NCI-H2107 treated with DMSO at 0.1 percent for 48 hours (cell line): ENCODE measurements around the gene ATG7.
"Not testable (repeated sequence)": the region's sequence is repeated elsewhere in the genome, so short reads cannot be mapped to it uniquely, and the experiment has no call there.

Experiments used
- DNase-seq: peaks from one replicate; lab custom pipeline; 2025; ENCODE audit not compliant: unreplicated experiment; lab: John Stamatoyannopoulos, UW

The ATG7 gene

DNA sequence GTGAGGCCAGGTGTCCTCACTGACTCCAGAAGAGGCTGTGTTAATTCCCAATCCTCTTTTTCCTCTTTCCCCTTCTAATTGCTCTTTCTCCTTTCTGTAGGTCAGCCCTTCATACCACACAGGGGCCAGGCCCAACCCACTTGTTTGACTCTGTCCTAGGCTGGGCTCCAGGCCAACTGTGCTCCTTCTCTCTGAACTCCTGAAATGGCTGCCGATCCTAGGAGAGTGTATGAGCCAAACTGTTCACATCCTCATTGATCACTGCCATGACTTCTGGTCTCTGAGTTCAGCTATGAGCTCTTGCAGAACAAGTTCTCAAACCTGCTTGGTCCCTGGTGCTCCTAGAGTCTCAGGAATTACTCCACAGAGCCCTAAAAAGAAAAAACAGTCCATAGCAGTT, 226.4 kb downstream of the ATG7 start:
- DNase-seq = no peak

DNA sequence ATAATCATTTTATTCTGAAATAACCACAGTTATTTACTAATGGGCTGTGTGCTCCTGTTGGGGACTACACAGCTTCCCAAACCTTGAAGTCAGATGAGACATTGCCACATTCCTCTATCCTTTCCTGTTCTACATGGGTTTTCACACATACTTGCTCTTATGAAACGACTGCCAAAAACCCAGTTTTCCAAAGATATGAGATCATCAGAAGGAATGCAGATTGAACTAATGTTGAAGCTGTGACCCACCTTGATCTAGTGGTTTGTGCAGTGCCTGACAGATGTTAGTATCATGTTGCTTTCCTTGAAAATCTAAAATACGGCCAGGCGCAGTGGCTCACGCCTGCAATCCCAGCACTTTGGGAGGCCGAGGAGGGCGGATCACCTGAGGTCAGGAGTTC, 226.9 kb downstream of the ATG7 start:
- DNase-seq = no peak

DNA sequence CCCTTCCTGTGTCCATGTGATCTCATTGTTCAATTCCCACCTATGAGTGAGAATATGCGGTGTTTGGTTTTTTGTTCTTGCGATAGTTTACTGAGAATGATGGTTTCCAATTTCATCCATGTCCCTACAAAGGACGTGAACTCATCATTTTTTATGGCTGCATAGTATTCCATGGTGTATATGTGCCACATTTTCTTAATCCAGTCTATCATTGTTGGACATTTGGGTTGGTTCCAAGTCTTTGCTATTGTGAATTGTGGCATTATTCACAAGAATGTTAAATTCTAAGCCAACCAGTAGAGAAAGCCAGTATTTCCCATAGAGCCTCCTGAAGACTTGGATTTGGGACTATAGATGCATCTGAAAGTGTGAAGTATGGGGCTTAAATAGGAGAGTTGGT, 230.2 kb downstream of the ATG7 start:
- DNase-seq = not testable (repeated sequence)

DNA sequence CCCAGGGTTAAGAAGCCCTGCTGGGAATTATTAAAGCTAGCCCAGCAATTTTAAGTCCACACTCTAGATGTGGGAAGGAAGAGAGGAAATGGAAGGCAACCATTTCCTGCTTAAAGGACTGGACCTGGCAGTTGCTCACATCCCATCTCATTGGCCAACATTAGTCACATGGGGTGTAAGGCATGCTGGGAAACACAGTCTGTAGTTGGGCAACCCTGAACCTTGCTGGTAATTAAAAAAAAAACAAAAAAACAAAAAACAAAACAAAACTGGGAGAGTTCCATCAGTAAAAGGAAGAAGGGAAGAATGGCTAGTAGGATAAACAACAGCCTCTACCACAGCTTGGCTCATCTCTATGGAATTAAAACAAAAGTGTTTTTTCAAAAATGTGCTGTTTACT, 235.5 kb downstream of the ATG7 start:
- DNase-seq = no peak

DNA sequence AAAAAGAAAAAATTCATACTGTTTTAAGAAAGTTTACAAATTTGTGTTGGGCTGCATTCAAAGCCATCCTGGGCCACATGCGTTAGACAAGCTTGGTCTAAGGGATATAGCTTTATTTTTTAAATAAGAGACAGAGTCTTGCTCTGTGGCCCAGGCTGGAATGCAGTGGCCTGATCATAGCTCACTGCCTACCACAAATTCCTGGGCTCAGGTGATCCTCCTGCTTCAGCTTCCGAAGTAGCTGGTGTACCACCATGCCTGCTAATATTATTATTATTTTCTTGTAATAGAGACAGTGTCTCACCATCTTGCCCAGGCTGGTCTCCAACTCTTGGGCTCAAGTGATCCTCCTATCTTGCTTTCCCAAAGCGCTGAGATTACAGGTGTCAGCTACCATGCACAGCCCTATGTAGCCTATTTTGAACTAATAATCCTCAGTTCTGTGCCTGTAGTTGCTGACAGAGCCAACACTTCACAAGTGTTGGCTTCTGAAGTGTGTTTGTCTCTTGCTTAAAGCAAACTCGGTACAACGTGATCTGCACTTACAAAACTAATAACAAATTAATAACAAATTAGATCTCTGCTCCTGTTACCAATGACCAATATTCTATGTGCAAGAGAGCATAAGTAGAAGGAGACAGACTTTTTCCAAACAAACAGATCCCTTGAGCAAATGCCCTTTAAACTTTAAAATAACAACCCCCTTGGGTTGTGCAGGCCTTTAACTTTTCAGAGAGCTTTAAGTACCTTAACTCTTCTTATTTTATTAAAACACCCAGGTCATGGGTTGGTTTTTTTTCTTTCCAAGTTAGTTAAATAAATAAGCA, 236.4 kb downstream of the ATG7 start:
- no peak for DNase-seq

DNA sequence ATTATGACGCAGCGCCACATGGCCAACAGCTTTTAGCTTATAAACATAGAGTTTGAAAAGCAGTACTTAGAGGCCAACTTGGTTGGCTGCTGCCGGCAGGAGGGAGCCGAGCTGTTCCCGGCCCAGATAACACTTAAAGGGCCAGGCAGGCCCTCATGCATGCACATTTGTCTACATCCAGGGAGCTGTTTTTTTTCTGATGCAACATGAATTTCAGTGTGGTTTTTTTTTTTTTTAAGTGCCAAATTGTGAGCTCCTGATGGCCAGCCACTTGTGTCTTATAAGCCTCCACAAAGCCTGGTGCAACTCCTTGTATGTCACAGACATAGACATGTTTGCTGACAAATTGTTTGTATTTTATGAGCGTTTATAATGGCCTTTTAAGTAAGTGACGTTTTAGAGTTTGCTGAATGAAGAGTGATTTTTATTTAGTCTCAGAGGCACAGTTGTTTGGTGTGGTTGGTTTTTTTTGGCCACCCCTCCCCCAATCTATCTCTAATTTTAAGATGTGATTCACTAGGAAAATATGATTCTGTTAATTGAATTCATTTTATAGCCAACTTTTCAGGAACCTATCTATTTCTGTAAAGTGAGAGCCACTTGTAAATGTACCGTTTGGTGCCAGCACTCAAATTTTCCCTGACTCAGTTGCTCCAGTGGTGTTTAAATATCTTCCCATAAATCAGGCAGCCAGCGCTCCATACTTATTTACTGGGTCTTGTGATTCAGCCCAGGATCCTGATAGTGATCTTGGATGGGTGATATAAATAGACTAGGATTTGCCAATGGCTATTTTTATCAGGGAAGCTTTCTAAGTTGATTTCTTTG, 237.2 kb downstream of the ATG7 start:
- peak; percentile 56 for DNase-seq

DNA sequence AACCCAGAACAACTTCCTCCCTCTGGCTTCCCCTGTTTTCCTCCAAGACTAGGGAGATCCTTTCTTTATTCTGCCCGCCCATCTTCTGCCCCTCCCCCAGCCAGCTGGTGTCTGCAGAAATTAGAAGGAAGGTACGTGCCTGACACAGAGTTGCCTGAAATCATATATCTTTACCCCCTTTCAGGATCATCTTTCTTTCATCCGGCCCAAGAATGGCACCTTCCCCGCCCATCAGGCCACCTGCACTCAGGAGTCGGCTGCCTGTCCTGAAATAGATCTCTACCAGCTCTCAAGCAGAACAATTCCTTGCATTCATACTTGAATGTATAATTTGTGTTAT, 237.8 kb downstream of the ATG7 start:
- peak; percentile 27 for DNase-seq

DNA sequence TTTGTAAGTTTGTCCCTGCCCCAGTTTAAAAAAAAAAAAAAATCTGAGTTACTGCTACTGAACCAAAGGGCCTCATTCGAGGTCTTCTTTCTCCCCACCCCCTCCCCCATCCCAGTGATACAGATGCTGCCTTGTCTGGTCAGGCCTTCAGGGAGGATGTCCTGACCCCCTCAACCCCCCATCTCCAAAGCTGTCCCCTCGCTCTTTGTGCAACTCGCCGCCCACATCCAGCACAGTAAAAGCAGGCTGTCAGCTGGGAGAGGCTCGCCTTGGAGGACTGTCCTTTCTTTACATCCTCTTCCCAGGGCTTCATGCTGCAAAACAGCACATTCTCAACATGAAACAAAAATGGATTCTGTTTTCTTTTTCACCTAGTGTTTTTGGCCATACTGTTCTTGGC, 238.2 kb downstream of the ATG7 start:
- no peak for DNase-seq

DNA sequence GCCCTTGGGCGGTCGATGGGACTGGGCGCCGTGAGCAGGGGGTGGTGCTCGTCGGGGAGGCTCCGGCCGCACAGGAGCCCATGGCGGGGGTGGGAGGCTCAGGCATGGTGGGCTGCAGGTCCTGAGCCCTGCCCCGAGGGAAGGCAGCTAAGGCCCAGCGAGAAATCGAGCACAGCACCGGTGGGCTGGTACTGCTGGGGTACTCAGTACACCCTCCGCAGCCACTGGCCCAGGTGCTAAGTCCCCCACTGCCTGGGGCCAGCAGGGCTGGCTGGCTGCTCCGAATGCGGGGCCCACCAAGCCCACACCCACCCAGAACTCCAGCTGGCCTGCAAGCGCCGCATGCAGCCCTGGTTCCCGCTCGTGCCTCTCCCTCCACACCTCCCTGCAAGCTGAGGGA, 239.4 kb downstream of the ATG7 start:
- DNase-seq = not testable (repeated sequence)

DNA sequence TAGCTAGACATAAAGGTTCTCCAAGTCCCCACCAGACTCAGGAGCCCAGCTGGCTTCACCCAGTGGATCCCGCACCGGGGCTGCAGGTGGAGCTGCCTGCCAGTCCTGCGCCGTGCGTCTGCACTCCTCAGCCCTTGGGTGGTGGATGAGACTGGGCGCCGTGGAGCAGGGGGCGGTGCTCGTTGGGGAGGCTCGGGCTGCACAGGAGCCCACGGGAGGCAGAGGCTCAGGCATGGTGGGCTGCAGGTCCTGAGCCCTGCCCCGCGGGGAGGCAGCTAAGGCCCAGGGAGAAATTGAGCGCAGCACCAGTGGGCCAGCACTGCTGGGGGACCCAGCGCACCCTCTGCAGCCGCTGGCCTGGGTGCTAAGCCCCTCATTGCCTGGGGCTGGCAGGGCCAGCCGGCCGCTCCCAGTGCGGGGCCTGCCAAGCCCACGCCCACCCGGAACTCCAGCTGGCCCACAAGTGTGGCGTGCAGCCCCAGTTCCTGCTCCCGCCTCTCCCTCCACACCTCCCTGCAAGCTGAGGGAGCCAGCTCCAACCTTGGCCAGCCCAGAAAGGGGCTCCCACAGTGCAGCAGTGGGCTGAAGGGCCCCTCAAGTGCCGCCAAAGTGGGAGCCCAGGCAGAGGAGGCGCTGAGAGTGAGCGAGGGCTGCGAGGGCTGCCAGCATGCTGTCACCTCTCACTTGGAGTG, 241.1 kb downstream of the ATG7 start:
- not testable (repeated sequence) for DNase-seq

DNA sequence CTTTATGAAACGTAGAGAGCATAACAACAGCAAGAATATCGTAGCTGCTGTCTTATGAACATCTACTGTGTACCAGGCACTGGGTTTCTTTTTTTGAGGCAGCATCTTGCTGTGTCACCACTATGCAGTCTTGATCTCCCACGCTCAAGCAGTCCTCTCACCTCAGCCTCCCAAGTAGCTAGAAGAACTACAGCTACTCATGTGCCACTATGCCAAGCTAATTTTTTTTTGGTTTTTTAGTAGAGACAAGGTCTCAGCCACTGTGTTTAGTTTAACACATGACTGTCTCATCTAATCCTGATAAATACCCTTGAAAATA, 241.6 kb downstream of the ATG7 start:
- no peak for DNase-seq

DNA sequence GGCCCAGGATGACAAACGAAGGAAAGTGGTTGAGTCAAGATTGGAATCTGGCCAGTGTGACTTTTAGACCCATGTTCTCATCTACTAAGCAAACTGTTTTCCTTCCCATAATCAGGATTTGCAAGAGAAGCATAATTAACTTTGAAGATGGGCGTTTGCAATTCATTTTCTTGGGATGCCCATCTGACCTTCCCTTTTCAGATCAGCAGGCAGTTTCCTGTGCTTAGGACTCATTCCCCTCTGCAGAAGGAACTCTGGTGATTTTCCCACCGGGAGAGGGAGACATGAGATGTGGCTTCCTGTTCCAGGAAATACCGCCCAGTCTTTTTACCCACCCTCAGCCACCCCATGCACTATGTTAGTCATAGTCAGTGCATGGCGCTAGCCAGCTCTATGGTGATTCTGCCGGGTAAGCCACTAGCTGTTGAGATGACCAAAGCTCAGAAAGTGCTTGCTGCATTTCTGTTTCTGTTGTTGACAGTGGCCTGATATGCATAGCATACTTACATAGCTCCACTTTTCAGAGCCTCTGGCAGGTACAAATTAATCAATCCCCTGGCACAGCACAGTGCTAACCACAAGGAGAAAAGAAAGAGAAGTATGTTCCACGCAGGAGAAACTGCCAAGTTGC, 242.1 kb downstream of the ATG7 start:
- DNase-seq = no peak

DNA sequence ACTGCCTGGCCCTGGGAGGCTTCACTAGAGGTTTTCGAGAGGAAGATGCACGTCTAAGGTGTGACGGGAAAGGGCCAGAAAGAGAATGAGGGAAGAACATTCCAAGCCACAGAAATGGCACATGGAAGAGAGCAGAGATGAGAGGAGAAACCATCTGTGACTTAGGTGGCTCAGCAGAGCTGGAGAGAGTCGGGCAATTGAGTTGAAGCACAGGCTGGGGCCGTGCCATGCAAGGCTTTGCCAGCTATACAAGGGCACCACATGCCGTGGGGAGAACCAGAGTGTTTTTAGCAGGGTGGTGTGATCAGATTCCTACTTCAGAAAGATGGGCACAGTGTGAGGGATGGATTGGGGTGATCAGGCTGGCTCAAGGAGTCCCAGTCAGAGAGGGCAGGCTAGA, 245.4 kb downstream of the ATG7 start:
- DNase-seq = no peak

DNA sequence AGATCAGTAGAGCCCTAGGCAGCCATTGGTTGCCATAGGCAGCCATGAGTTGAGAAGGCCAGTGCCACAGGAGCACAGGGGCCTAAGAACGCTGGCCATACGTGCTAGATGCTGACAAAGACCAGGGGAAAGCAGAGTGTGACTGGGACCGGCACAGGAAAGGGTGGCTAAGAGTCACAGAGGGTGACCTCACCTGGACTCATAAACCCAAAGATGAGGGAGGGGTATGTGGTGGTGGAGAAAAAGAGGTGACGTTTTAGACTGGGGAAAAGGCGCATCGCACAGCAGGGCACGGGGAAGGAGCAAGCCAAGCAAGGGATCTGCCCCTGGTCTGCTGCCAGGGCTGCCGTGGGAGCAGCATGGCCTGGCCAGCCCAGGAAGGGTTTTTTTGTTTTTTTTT, 249.0 kb downstream of the ATG7 start:
- DNase-seq = no peak

DNA sequence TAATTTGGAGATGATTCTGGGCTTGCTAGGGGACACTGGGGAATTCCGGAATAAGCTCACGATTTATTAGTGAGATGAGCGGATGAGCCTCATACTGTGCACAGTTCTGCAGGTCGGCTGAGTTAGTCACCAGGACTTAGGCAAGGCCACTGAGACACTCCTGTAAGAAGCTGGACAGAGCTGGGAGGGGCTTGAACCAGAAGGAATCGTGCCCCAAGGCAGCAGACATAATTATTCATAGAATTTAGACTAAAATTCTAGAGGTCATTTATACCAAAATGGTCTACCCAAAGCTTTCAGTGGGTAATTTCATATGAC, 250.2 kb downstream of the ATG7 start:
- no peak for DNase-seq

DNA sequence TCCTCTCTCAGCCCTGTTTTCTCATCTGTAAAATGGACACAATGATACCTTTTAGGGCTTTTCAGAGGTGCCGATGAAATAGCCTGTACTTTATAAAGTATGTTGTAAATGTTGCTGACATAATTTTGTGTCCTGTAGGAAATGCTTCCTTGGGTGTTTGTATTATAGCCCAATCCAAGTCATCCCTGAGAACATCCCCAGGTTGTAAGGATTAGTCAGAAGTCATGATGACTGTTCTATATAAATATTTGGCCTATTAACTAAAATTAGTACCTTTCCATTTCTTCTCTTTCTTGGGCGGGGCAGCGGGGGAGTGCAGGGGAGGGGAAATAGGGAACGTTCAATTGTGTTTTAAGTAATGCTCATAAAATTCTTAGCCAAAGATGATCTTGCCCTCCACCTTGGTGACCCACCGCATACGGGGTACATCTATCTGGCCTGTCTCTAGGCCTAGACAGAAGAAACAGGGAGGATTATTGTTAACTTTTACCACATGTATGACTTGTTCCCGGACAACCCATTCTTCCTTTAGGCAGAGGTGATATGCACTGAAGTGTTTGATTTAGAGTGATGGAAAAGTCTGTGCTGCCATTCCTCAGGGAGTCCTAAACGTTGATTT, 250.9 kb downstream of the ATG7 start:
- no peak for DNase-seq

DNA sequence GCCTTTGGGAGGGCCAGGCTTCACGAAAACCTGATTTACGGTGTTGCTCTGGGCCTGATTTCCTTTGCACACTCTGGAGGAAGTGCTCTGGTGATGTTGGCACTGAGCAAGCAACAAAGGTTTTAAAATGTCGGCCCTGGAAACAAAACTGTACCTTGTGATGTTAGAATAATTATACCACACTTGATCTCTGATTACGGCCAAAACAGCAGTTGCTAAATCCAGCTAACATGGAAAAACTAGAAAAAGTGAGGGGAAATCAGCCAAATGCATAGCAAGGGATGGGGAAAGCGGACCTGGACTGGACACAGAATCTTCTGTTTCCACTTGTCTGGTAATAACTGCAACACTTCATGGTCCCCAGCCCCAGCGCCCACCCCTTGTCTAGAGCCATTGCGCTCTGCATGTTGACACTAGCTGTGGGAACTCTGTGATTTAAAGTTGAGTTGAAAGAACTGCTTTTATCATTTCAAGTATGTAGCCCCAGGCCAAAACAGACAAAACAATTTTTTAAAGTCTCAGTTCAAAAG, 251.4 kb downstream of the ATG7 start:
- DNase-seq = no peak

DNA sequence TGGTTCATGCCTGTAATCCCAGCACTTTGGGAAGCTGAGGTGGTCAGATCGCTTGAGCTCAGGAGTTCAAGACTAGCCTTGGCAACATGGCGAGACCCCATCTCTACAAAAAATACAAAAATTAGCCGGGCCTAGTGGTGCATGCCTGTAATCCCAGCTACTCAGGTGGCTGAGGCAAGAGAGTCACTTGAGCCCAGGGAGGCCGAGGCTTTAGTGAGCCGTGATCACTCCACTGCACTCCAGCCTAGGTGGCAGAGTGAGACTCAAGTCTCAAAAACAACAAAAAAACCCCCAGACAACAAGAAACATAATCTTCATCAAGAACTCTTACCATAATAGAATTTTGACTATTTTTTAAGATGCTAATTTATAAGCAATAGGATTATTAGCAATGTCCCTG, 253.9 kb downstream of the ATG7 start:
- DNase-seq = not testable (repeated sequence)

DNA sequence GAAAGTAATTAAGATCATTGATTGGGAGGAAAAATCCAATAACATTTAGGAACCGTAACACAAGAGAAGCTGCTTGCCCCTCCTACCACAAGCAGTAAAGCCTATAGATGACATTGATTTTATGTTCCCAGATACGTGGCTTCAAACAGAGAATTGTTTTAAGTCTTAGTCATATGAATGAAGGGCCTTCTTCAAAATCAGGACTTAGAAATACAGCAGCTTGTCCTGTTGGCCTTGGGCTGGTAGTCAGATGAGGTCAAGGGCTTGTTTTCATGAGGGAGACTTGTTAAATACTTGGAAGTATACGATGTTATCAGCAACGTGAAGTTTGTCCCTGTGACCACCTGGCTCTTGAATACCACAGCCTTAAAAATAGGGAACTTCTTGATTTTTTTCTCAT, 257.1 kb downstream of the ATG7 start:
- no peak for DNase-seq

DNA sequence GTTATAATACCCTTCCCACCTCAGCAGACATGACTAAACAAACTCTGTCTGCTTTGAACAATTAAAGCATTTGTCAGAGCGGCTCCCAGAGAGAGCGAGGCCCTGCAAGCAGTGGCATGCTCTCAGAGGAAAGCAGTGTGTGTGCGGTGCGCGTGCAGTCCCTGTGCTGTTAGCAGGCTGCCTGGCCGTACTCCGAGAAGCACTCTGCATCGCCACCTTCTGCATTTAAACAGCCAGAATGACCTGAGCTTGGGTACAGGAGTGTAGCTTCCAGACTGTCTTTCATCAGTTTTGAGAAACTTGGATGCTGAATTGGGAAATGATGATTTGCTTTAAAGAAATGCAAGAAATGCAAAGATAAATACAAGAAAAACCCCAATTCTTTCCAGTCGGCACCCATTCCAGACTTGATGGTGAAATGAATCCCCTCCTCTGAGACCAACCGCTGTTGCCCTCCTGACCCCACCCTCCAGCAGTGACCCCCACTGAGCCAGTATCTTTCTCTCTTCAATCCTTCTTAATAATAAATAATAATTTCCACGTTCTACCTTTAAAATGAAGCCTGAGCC, 258.0 kb downstream of the ATG7 start:
- no peak for DNase-seq

DNA sequence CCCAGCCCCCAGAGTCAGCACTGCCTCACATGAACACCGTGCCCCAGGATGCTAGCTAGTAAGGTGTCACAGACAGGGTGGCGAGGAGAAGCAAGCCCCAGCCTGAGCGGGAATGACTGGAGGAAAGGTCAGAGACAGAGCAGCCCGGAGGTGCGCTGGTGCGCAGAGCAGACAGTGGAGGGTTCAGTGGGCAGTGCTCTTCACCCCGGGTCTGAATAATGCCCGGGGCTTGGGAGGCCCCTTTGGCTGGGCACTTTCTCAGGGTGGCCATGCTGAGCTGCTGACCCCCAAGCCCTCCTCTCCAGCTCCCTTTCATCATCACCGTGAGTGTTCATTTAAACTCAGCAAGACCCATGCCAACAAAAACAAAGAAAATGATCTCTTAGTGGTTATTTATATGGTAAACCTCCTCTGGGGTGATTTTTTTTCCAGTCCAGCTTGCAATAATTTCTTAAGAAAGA, 260.8 kb downstream of the ATG7 start:
- DNase-seq = no peak
